Inferior parietal cortex (tissue), 1 donor: ENCODE measurements around the gene MAP1LC3B.

Source experiments
- DNase-seq: peaks from one replicate; pipeline ENCODE4 v3.0.0-alpha.2; 2016; ENCODE audit errors: extremely low spot score

MAP1LC3B gene

GRCh38 chr16:87431926-87432325, 39.8 kb downstream of the MAP1LC3B start:
- no peak for DNase-seq

- DNase-seq, result no peak
Measured at GRCh38 chr16:87432330-87432915, 40.3 kb downstream of the MAP1LC3B start.

GRCh38 chr16:87434146-87434667, 42.1 kb downstream of the MAP1LC3B start:
- no peak for DNase-seq

- no peak for DNase-seq
Measured at GRCh38 chr16:87435372-87436224, 43.5 kb downstream of the MAP1LC3B start.

GRCh38 chr16:87436225-87437172, 44.4 kb downstream of the MAP1LC3B start:
- DNase-seq, result no peak

- no peak for DNase-seq
Measured at GRCh38 chr16:87437327-87437726, 45.2 kb downstream of the MAP1LC3B start.

GRCh38 chr16:87437911-87438610, 45.9 kb downstream of the MAP1LC3B start:
- no peak for DNase-seq

- DNase-seq, result no peak
Measured at GRCh38 chr16:87438611-87438985, 46.5 kb downstream of the MAP1LC3B start.

- no peak for DNase-seq
Measured at GRCh38 chr16:87439926-87440325, 47.8 kb downstream of the MAP1LC3B start.

- no peak for DNase-seq
Measured at GRCh38 chr16:87441886-87442580, 49.9 kb downstream of the MAP1LC3B start.

- DNase-seq, result no peak
Measured at GRCh38 chr16:87442581-87442966, 50.4 kb downstream of the MAP1LC3B start.

- DNase-seq, result no peak
Measured at GRCh38 chr16:87443016-87443415, 50.9 kb downstream of the MAP1LC3B start.

- no peak for DNase-seq
Measured at GRCh38 chr16:87443964-87444363, 51.8 kb downstream of the MAP1LC3B start.

GRCh38 chr16:87445486-87445885, 53.4 kb downstream of the MAP1LC3B start:
- no peak for DNase-seq

GRCh38 chr16:87446479-87446878, 54.3 kb downstream of the MAP1LC3B start:
- no peak for DNase-seq

GRCh38 chr16:87447323-87447722, 55.2 kb downstream of the MAP1LC3B start:
- no peak for DNase-seq

GRCh38 chr16:87448866-87449265, 56.7 kb downstream of the MAP1LC3B start:
- DNase-seq, result no peak

- no peak for DNase-seq
Measured at GRCh38 chr16:87451563-87452210, 59.6 kb downstream of the MAP1LC3B start.

GRCh38 chr16:87453326-87453725, 61.2 kb downstream of the MAP1LC3B start:
- DNase-seq, result no peak
